NOMO-1 (cell line): ENCODE measurements around the gene CDH3.

Experiments
- DNase-seq, 2 experiments: peaks; one replicate each; lab custom pipeline; 2025; ENCODE audit not compliant: unreplicated experiment in 2 of 2; lab: John Stamatoyannopoulos, UW

CDH3 gene

DNA sequence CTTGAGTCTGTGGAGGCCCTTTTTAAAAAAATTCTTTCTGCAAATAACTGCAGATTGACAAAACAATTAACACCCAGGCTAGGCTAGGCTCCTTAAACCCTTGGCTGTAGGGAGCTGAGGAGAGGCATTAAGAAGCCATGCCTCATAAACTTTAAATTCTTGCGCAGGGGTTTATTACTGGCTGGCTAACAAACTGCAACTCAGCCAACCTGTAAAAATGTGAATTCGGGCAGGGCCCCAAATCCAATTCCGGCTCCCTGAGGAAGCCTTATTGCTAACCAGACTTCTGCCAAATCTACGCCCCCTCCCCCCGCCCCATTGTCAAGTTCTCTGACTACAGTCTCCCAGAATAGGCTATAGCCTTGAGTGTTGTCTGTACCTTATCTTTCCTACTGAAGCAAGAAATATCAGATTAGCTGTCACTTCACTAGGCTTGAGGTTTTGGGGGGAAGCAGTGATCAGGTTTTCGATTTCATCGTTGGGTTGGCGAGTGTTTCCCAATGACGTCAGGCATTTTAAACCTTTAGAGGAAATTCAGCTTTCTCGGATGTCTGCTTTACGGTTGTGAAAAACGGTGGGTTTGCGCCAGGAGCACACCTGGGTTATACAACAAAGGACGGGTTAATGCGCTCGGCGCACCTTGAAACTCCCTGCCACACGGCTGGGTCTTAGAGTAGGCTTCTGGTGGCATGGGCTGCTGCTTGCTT lies 2.0 kb downstream of the CDH3 start:
- DNase-seq = no peak

- DNase-seq = no peak
Measured at GRCh38 chr16:68651136-68651535, 6.0 kb downstream of the CDH3 start.

DNA sequence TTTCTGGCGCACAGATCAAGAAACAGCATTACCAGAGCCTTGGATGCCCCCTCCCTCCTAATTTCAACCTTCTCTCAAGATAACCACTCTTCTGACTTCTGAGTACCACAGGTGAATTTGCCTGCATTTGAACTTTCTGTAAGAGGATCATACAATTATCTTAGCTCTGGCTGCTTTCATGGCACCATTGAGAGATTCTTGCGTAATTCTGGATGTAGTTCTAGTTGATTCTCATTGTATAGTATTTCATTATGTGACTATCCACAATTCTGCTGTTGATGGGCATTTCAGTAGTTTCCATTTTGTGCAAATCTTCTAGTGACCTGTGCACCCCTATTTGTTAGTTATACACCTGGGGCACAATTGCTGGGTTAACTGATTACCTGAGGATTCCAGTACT lies 7.5 kb downstream of the CDH3 start:
- no peak for DNase-seq

DNA sequence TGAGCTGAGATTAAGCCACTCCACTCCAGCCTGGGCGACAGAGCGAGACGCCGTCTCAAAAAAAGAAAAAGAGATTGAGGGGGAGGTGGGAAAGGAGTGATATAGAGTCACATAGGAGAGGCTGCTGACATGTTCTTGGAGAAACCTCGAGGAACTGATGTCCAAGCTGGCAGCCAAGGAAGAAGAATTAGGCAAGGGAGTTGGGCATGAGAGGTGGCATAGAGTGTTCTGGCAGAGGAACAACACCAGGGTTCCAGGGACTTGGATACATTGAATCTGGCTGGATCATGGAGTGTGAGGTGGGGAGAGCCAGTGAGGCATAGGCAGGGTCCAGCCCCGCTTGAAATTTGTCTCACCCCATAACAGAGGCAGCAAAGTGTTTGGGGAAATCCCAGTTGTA lies 10.7 kb downstream of the CDH3 start:
- DNase-seq = no peak

GRCh38 chr16:68656751-68657150 lies 11.6 kb downstream of the CDH3 start:
- DNase-seq = no peak

DNA sequence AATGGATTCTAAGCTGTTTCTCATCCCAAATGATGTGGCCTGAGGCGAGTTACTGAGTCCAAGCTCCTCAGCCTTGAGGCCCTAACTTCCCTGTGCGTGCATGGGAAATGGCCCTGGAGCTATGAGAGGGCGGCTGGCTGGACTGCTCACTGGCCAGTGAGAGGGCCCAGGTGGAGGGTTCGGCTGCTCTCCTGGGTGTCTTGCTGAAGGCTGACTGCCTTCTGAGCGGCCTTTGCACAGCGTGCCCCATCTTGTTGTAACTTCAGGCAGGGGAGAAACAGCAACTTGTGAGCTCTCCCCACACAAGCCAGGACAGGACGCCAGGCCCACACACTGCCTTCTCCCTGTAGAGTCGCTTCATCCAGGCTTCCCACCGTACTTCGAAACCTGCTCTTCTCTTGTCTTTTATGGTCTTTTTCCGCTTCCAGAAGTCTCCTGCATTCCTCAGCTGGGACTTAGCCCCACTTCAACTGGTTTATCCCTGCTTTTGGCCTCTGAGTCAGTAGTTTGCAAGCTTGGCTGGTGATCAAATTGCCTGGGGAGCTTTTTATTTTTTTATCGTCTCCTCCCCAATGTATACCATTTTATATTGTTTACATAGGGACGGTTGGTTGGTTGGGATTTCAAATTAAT lies 13.3 kb downstream of the CDH3 start:
- DNase-seq = no peak

GRCh38 chr16:68658974-68659360 lies 13.9 kb downstream of the CDH3 start:
- no peak for DNase-seq

- DNase-seq = no peak
Measured at GRCh38 chr16:68659412-68660358, 14.6 kb downstream of the CDH3 start.

DNA sequence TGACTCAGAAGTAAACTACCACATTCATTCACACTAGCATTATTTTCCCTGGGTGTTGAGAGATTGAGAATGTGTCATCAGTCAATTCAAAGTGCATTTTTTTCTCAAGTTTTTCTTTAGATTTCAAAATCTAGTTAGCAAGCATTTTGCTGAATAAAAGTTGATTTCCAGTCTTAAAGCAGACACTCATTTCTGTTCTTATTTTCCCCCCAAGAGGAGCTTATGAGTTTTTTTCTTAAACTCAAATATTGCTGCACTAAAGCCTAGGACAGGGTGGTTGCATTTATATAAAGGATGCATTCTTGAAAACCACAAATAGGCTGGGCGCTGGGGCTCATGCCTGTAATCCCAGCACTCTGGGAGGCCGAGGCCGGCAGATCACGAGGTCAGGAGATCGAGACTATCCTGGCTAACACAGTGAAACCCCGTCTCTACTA lies 15.3 kb downstream of the CDH3 start:
- DNase-seq = no peak

DNA sequence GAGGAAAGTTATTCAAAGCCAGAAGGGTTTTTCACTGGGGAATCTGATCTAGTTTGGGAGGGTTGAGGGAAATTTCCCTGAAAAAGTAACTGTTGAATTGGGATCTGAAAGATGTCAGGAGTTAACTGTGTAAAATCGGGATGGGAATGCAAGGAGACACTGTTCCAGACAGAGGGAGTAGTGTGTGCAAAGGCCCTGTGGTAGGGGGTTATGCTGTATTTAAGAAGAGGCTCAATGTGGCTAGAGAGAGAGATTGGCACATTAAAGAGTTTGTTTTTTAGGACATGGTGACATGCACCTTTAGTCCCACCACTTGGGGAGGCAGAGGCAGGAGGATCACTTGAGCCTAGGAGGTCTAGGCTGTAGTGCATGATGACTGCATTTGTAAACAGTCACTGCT lies 16.9 kb downstream of the CDH3 start:
- DNase-seq = no peak

DNA sequence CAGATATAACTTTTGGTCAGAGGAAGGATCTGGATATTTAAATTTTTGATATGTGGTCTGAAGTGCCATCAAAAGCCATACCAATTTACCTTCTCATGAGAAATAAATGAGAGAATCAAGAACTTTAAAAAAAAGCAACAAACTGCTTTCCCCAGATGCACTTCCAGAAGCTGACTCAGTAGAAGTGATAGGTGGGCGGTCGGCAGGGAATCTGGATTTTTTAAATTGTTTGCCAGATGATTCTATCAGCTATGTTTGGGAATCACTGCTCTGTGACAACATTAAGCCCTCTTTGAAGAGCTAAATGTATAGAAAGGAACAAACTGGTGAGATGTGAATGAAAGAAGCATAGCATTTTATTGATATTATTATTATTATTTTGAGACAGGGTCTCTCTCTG lies 19.2 kb downstream of the CDH3 start:
- no peak for DNase-seq

- no peak for DNase-seq
Measured at GRCh38 chr16:68665501-68665900, 20.4 kb downstream of the CDH3 start.

GRCh38 chr16:68668266-68668665 lies 23.2 kb downstream of the CDH3 start:
- no peak for DNase-seq

- no peak for DNase-seq
Measured at GRCh38 chr16:68676113-68676860, 31.2 kb downstream of the CDH3 start.

- no peak for DNase-seq
Measured at GRCh38 chr16:68681038-68681437, 35.9 kb downstream of the CDH3 start.

DNA sequence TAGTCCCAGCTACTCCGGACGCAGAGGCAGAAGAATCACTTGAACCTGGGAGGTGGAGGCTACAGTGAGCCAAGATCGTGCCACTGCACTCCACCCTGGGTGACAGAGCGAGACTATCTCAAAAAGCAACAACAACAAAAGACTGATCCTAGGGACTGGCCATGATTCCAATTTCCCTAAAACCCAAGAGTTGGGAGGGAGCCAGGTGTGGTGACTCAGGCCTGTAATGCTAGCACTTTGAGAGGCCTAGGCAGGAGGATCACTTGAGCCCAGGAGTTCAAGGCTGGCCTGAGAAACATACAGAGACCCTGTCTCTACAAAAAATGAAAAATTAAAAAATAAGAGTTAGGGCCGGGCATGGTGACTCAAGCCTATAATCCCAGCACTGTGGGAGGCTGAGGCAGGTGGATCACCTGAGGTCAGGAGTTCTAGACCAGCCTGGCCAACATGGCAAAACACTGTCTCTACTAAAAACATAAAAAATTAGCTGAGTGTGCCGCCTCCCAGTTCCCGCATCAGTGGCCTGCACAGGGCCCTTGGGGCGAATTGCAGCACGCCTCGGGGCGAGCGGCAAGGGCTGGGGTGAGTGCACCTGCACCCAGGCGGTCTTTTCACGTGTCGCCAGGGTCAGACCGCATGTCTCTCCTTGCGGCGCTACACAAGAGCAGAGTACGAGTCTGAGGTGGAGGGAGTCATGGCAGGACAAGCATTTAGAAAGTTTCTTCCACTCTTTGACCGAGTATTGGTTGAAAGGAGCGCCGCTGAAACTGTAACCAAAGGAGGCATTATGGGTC lies 40.8 kb downstream of the CDH3 start:
- no peak for DNase-seq

- no peak for DNase-seq
Measured at GRCh38 chr16:68686905-68687304, 41.8 kb downstream of the CDH3 start.

DNA sequence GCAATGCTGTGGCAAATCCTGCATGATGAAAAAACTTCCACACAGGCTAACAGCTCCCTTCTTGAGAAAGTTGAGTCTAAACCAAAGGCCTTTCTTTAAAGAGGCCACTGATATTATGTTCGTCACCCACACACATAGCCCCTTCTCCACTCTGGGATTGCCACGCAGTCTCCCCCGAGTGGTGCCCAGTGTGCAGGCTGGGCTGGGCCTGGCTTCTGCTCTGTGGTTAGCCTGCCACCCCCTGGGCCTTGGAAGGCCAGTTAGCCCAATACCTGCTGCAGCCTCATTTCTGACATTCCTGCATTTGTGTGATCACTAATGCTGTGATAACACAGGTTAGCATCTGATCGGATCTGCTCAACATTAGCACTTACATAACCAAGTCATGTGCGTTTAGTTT lies 44.8 kb downstream of the CDH3 start:
- no peak for DNase-seq

DNA sequence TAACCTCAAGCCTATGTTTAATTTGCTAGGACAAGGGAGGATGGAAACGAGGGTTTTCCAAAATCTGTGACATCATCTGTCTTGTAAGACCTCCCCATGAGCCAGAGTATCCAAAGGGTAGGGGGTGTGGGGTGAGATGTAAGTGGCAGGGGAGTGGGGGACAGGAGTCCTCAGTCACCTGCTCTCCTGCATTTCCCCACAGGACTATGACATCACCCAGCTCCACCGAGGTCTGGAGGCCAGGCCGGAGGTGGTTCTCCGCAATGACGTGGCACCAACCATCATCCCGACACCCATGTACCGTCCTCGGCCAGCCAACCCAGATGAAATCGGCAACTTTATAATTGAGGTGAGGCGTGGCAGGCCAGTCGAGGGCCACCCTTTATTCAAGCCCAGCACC lies 50.5 kb downstream of the CDH3 start:
- DNase-seq = no peak

DNA sequence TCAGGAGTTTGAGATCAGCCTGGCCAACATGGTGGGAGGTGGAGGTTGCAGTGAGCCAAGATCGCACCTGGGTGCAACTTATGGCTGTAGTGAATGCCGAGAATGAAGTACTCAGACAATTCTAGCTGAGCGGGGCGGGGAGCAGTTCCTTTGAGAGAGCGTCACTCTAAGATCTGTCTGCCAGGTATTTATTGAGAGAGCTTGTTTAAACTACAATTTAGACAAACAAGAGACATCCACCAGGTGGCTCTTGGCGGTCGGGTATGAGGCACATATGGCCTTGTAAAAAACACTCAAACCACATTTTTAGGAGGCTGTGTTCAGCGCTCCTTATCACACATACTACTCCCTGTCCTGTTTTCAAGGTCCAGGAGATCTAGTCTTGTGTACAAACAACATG lies 51.4 kb downstream of the CDH3 start:
- DNase-seq = no peak
